ENCODE results near the gene RBBP8NL. TPM values are rescaled to one million over a fixed set of nuclear protein-coding genes. Genes with fewer than 3 reads are reported as not detected.

Gene RBBP8NL
- total RNA-seq, 2 experiments from 2014 or later, result not detected

DNA sequence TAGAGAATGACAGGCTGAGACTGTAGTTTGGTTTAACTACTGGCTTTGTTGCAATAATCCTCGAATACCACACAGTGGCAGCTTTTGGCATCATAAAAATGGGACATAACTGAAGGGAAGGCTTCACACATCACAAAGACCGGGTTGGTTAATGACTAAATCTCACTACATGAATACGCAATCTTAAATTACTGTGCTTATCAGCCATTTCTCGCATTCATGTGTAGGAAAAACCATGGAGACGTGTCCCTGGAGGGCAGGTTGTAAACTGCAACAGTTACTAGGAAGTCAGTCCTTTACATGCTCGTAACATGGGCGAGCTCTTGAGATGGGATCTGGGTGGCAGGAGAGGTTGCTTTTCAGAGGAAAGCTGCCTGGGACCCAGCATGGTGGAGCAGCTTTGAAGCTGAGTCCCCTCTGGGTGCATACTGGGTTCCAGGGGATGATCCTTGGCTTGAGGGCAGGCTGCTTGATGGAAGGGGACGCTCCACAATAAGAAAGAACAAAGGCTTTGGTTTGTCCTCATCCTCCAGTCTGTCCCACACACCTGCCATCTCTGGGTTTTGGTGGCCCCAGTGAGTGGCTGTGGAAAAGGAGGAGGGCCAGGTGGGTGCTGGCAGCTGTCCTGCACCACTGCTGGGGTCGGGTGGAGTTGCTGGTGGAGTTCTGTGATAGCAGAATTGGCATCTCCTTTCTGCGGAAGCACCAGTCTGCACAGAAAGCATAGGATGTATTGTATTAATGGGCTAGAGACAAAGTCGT is 38.3 kb downstream of the RBBP8NL start:
- Histone ChIP-seq H3K27me3 (ENCODE audit: control insufficient read depth in 1 of 2, insufficient read depth in 2 of 2, low read length in 2 of 2) (no peaks in the 10 kb centered on the region), H3K27ac (ENCODE audit: low read depth in 1 of 2, low read length in 2 of 2) (no peak overlapping the region), H3K4me1 (ENCODE audit: insufficient read depth, low read length) (peaks cover 33% of the 10 kb centered on the region), H3K4me3 (ENCODE audit: low read length) (no peak overlapping the region), H3K36me3 (ENCODE audit: insufficient read depth, low read length) (peaks cover 39% of the 10 kb centered on the region), H3K9me3 (ENCODE audit: control insufficient read depth in 1 of 2, insufficient read depth in 1 of 2, low read length in 2 of 2) (no peaks in the 10 kb centered on the region)
- peaks cover 46% of the 10 kb centered on the region for H3K36me3 Mint-ChIP-seq (ENCODE audit: low read depth)
- POLR2A ChIA-PET, result interaction anchor here (0.8 kb wide), 1 partner anchor 18 kb away, joined by 4 read pairs; no protein-coding TSS in a partner anchor
- peak overlapping the region; percentile 91 for H3K27ac Mint-ChIP-seq
- peaks cover 38% of the 10 kb centered on the region for H3K4me1 Mint-ChIP-seq (ENCODE audit: low read depth)
- no peaks in the 10 kb centered on the region for H3K27me3 Mint-ChIP-seq
- CTCF ChIA-PET, result no interaction called here
- peak overlapping the region; percentile 95 for H3K4me3 Mint-ChIP-seq
- TF ChIP-seq CTCF (IDR thresholded peaks at IDR 0.05), result no peak
- intact Hi-C loops (cut with DNase I, micrococcal nuclease), result loop anchor here (5.0 to 10.0 kb wide), 3 partner anchors 267 to 826 kb away; partner anchors contain the start of genes LSM14B (in 1 of the 2), MRGBP (in 1 of the 2) and YTHDF1 (in 1 of the 2)
- DNase-seq, result no peak
- no peaks in the 10 kb centered on the region for H3K9me3 Mint-ChIP-seq
- ATAC-seq (ENCODE audit: poor library complexity), result no peak

- Histone ChIP-seq H3K36me3 (ENCODE audit: insufficient read depth, low read length) (peaks cover 36% of the 10 kb centered on the region), H3K4me3 (ENCODE audit: low read length) (peak overlapping the region; percentile 91), H3K27me3 (ENCODE audit: control insufficient read depth in 1 of 2, insufficient read depth in 2 of 2, low read length in 2 of 2) (no peaks in the 10 kb centered on the region), H3K27ac (ENCODE audit: low read depth in 1 of 2, low read length in 2 of 2) (peak overlapping the region; percentile 45 to 84), H3K9me3 (ENCODE audit: control insufficient read depth in 1 of 2, insufficient read depth in 1 of 2, low read length in 2 of 2) (no peaks in the 10 kb centered on the region), H3K4me1 (ENCODE audit: insufficient read depth, low read length) (peaks cover 33% of the 10 kb centered on the region)
- no peak for TF ChIP-seq CTCF (IDR thresholded peaks at IDR 0.05)
- peak overlapping the region; percentile 91 for H3K27ac Mint-ChIP-seq
- no peak for ATAC-seq (ENCODE audit: poor library complexity)
- POLR2A ChIA-PET, result interaction anchor here (0.8 to 1.6 kb wide), 2 partner anchors 19 to 22 kb away, joined by 4 to 5 read pairs; no protein-coding TSS in a partner anchor
- no peak for DNase-seq
- H3K36me3 Mint-ChIP-seq (ENCODE audit: low read depth), result peaks cover 51% of the 10 kb centered on the region
- H3K27me3 Mint-ChIP-seq, result no peaks in the 10 kb centered on the region
- no peaks in the 10 kb centered on the region for H3K9me3 Mint-ChIP-seq
- peak overlapping the region; percentile 95 for H3K4me3 Mint-ChIP-seq
- CTCF ChIA-PET, result no interaction called here
- peaks cover 44% of the 10 kb centered on the region for H3K4me1 Mint-ChIP-seq (ENCODE audit: low read depth)
- intact Hi-C loops (cut with DNase I, micrococcal nuclease), result loop anchor here (1.0 to 10.0 kb wide), 6 partner anchors 17 to 827 kb away; partner anchors contain the start of genes LSM14B (in 1 of the 2), MRGBP (in 1 of the 2), PSMA7 (in 1 of the 2) and SS18L1 (in 1 of the 2)
Observed at GRCh38 chr20:62387933-62388635, 39.3 kb downstream of the RBBP8NL start.

GRCh38 chr20:62387219-62387913 is 40.0 kb downstream of the RBBP8NL start:
- Histone ChIP-seq H3K36me3 (ENCODE audit: insufficient read depth, low read length) (peaks cover 30% of the 10 kb centered on the region), H3K27me3 (ENCODE audit: control insufficient read depth in 1 of 2, insufficient read depth in 2 of 2, low read length in 2 of 2) (no peaks in the 10 kb centered on the region), H3K27ac (ENCODE audit: low read depth in 1 of 2, low read length in 2 of 2) (peak overlapping the region; percentile 45 to 84), H3K9me3 (ENCODE audit: control insufficient read depth in 1 of 2, insufficient read depth in 1 of 2, low read length in 2 of 2) (no peaks in the 10 kb centered on the region), H3K4me3 (ENCODE audit: low read length) (peak overlapping the region; percentile 91), H3K4me1 (ENCODE audit: insufficient read depth, low read length) (peaks cover 39% of the 10 kb centered on the region)
- Mint-ChIP-seq H3K4me3 (peak overlapping the region; percentile 95), H3K36me3 (ENCODE audit: low read depth) (peaks cover 57% of the 10 kb centered on the region), H3K4me1 (ENCODE audit: low read depth) (peaks cover 51% of the 10 kb centered on the region), H3K9me3 (no peaks in the 10 kb centered on the region), H3K27me3 (no peaks in the 10 kb centered on the region), H3K27ac (peak overlapping the region; percentile 91)
- ATAC-seq (ENCODE audit: poor library complexity) (peak; percentile 22), DNase-seq (peak in 1 of 14 experiments; percentile 50)
- POLR2A ChIA-PET, result interaction anchor here (0.7 to 1.6 kb wide), 5 partner anchors 8 to 550 kb away, joined by 3 to 5 read pairs (median 3); partner anchors contain the start of gene GID8
- intact Hi-C loops (cut with DNase I, micrococcal nuclease), result loop anchor here (1.0 to 10.0 kb wide), 6 partner anchors 18 to 827 kb away; partner anchors contain the start of genes LSM14B (in 1 of the 2), MRGBP (in 1 of the 2), PSMA7 (in 1 of the 2) and SS18L1 (in 1 of the 2)
- no peak for TF ChIP-seq CTCF (IDR thresholded peaks at IDR 0.05)
- CTCF ChIA-PET, result interaction anchor here (1.0 kb wide), 1 partner anchor 85 kb away, joined by 3 read pairs; the partner anchor contains the start of gene ADRM1

Data from CD4-positive, alpha-beta T cell (primary cell).